Loucy (cell line): ENCODE data around the gene LRRN4CL.

Experiments
- H2AFZ ChIP-seq: fragments of 200-600 bp; sonication (generic); 2 replicates; pipeline ENCODE4 v1.6.0; 2016; ENCODE audit warnings: antibody characterized with exemption, mild to moderate bottlenecking, low read length, moderate library complexity
- H3F3A ChIP-seq: fragments of 200-600 bp; 2 replicates; pipeline ENCODE4 v1.6.0; 2016; ENCODE audit warnings: antibody characterized with exemption, low read depth, mild to moderate bottlenecking
- H3K27me3 ChIP-seq: fragments of 200-600 bp; sonication (generic); 2 replicates; pipeline ENCODE4 v1.6.1; 2014; ENCODE audit warnings: low read length, mild to moderate bottlenecking; ENCODE audit not compliant: insufficient read depth, poor library complexity, severe bottlenecking
- H3K36me3 ChIP-seq: fragments of 200-600 bp; sonication (generic); 2 replicates; pipeline ENCODE4 v1.6.1; 2016; ENCODE audit warnings: low read length; ENCODE audit not compliant: insufficient read depth
- H3K4me1 ChIP-seq: fragments of 200-600 bp; sonication (generic); 2 replicates; pipeline ENCODE4 v1.5.1; 2014; ENCODE audit warnings: low read length, mild to moderate bottlenecking; ENCODE audit not compliant: insufficient read depth, poor library complexity, severe bottlenecking
- H3K4me2 ChIP-seq: fragments of 200-600 bp; sonication (generic); 2 replicates; pipeline ENCODE4 v1.6.0; 2014; ENCODE audit warnings: antibody characterized with exemption, low read length, low read depth, mild to moderate bottlenecking; ENCODE audit not compliant: poor library complexity, severe bottlenecking
- H3K4me3 ChIP-seq: fragments of 200-600 bp; sonication (generic); 2 replicates; pipeline ENCODE4 v1.5.1; 2014; ENCODE audit warnings: low read length, mild to moderate bottlenecking, mixed read lengths; ENCODE audit not compliant: poor library complexity, severe bottlenecking
- H3K79me2 ChIP-seq: fragments of 200-600 bp; sonication (generic); 2 replicates; pipeline ENCODE4 v1.6.1; 2014; ENCODE audit warnings: low read length; ENCODE audit not compliant: insufficient read depth
- H3K9ac ChIP-seq: fragments of 200-600 bp; sonication (generic); 2 replicates; pipeline ENCODE4 v1.6.0; 2014; ENCODE audit warnings: mild to moderate bottlenecking, low read depth, low read length, moderate library complexity; ENCODE audit not compliant: poor library complexity, severe bottlenecking
- H3K9me2 ChIP-seq: fragments of 200-600 bp; sonication (generic); replicated peaks from 2 replicates; pipeline ENCODE4 v1.6.1; 2016; ENCODE audit warnings: low read depth, low read length, mixed read lengths
- H3K9me3 ChIP-seq: fragments of 200-600 bp; sonication (generic); 2 replicates; pipeline ENCODE4 v1.6.1; 2014; ENCODE audit warnings: mild to moderate bottlenecking, antibody characterized with exemption, low read length, low read depth; ENCODE audit not compliant: insufficient read depth
- H4K20me1 ChIP-seq: fragments of 200-600 bp; sonication (generic); 2 replicates; pipeline ENCODE4 v1.6.0; 2014; ENCODE audit warnings: antibody characterized with exemption, low read length, mild to moderate bottlenecking; ENCODE audit not compliant: insufficient read depth, poor library complexity, severe bottlenecking
- EZH2phosphoT487 ChIP-seq: fragments of 200-600 bp; IDR thresholded peaks from 2 replicates; pipeline ENCODE4 v1.6.1; 2018; ENCODE audit warnings: antibody characterized with exemption, mild to moderate bottlenecking, moderate library complexity, borderline replicate concordance
- TF ChIP-seq, protein P1 (sequence below): fragments of 200-600 bp; sonication (generic); conservative IDR thresholded peaks from 2 replicates; pipeline ENCODE4 v1.5.1; 2014; ENCODE audit warnings: mild to moderate bottlenecking, antibody characterized with exemption, low read length

LRRN4CL gene

DNA sequence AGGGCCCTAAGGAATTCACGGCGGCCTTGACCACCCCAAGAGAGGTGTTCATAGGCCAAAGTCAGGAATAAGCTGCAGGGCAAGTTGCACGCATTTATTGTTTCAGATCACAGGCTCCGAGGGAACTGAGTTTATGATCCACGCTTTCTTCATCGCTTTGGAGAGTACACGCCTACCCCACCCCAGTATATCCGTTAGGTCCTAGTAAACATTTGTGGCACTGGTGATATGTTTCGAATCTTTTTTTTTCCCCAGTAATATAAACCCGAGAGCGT lies 43.7 kb downstream of the LRRN4CL start:
- H4K20me1 ChIP-seq: peaks cover 23% of the 10 kb centered on the region
- peak overlapping the region; percentile 86 for H3K4me3 ChIP-seq
- peak overlapping the region; percentile 63 for H3K4me2 ChIP-seq
- H3K27me3 ChIP-seq: no peaks in the 10 kb centered on the region
- TF ChIP-seq EZH2phosphoT487: no peak
- TF ChIP-seq, protein P1, sequence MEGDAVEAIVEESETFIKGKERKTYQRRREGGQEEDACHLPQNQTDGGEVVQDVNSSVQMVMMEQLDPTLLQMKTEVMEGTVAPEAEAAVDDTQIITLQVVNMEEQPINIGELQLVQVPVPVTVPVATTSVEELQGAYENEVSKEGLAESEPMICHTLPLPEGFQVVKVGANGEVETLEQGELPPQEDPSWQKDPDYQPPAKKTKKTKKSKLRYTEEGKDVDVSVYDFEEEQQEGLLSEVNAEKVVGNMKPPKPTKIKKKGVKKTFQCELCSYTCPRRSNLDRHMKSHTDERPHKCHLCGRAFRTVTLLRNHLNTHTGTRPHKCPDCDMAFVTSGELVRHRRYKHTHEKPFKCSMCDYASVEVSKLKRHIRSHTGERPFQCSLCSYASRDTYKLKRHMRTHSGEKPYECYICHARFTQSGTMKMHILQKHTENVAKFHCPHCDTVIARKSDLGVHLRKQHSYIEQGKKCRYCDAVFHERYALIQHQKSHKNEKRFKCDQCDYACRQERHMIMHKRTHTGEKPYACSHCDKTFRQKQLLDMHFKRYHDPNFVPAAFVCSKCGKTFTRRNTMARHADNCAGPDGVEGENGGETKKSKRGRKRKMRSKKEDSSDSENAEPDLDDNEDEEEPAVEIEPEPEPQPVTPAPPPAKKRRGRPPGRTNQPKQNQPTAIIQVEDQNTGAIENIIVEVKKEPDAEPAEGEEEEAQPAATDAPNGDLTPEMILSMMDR: no peak
- H2AFZ ChIP-seq: no peak overlapping the region
- H3K9ac ChIP-seq: peak overlapping the region; percentile 94
- H3K36me3 ChIP-seq: peaks cover 4% of the 10 kb centered on the region; the same call in 1 of the 2 replicates
- no peaks in the 10 kb centered on the region for H3K9me3 ChIP-seq
- peaks cover 57% of the 10 kb centered on the region for H3K79me2 ChIP-seq
- no peaks in the 10 kb centered on the region for H3K9me2 ChIP-seq
- H3F3A ChIP-seq: no peaks in the 10 kb centered on the region
- H3K4me1 ChIP-seq: peaks cover 20% of the 10 kb centered on the region

DNA sequence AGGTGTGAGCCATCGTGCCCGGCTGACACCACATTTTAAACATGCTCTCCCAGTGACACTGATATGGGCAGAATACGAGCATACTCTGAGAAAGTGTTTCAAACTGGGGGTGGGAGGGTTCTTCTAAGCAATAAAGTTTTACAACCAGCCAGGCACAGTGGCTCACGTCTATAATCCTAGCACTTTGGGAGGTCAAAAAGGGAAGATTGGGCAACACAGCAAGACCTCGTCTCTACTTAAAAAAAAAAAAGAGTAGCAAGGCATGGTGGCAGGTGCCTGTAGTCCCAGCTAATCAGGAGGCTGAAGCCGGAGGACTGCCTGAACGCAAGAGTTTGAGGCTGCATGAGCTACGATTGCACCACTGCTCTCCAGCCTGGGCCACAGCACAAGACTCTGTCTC lies 45.1 kb downstream of the LRRN4CL start:
- no peaks in the 10 kb centered on the region for H3K9me3 ChIP-seq
- H4K20me1 ChIP-seq: peaks cover 27% of the 10 kb centered on the region
- TF ChIP-seq, protein P1: no peak
- peak overlapping the region; percentile 94 for H3K9ac ChIP-seq
- no peak overlapping the region for H2AFZ ChIP-seq
- H3K4me2 ChIP-seq: peak overlapping the region; percentile 63
- H3K27me3 ChIP-seq: no peaks in the 10 kb centered on the region
- H3K79me2 ChIP-seq: peaks cover 62% of the 10 kb centered on the region
- H3F3A ChIP-seq: no peaks in the 10 kb centered on the region
- peak overlapping the region; percentile 86 for H3K4me3 ChIP-seq
- H3K9me2 ChIP-seq: no peaks in the 10 kb centered on the region
- peaks cover 4% of the 10 kb centered on the region; the same call in 1 of the 2 replicates for H3K36me3 ChIP-seq
- peaks cover 24% of the 10 kb centered on the region for H3K4me1 ChIP-seq
